NOMO-1 (cell line): ENCODE results near the gene DMAC2.
A peak's percentile ranks its signal among the peaks of the same experiment; 100 is the strongest.
"Not testable (repeated sequence)": the region's sequence is repeated elsewhere in the genome, so short reads cannot be mapped to it uniquely, and the experiment has no call there.

Experiments used
- DNase-seq, 2 experiments: peaks; one replicate each; lab custom pipeline; 2025; ENCODE audit not compliant: unreplicated experiment in 2 of 2; lab: John Stamatoyannopoulos, UW

The DMAC2 gene

DNA sequence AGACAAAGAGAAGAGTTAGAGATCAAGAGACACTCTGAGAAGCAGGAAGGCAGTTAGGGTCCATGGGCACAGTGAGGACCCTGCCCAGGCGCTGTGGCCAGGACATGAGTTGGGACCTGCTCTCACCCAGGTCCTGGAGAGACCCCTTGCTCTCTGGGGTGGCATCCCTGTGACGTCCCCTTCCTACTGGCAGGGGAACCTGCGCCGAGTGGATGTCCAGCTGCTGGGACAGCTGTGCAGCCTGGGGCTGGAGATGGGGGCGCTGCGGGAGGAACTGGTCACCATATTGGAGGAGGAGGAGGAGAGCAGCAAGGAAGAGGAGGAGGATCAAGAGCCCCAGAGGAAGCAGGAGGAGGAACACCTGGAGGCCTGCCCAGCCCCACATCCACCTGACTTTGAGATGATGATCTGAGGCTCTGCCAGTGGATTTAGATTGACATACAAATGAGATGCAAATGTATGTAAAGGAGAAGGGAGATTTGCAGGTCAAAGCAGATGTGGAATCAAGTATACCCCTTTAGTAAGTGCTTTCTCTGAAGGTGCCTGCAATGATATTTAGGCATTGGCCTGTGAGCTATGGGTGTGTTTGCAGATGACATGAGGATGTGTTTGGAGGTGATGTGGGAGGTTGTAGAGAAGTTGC, 4.2 kb upstream of the DMAC2 start:
- no peak for DNase-seq

DNA sequence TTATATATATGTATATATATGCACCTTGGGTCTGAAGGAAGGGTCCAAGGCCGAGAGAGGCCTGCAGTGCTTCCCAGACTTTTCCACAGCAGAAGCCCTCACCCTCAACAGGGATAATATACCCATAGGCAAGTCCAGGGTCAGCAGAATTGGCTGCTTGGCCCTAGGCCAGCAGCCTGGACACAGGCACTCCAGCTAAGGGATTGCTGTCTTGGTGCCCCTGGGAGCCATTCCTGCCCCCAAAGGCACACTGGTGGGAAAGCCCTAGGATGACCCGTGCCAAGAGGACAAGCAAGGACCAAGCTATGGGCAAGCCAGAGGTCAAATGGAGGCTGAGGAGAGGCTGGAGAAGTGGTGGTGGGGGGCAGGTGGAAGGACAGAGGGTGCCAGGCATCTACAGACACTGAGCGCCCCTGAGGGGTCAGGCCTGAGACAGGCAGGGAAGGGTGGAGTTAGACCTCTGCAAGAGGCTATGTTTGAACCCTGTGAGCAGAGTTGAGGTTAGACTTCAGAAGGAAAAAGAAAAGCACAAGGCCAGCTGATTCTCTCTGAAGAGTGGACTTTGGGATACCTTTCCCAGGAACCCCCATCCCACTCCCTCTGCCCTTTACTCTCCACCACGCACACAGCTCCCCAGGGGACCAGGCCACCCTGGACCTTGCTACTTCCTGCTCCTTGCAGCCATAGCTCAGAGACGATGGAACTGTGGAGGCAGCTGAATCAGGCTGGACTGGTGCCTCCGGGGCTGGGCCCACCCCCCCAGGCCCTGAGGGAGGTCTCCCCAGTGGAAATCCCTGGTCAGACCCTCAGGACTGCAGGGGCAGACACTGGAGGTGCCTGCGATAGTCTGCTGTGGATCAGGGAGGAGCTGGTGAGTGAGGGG, 3.0 kb upstream of the DMAC2 start, which contains the start of gene ERICH4:
Gene ERICH4 (plus strand): TSS at position 684 of the 883 bp plus-strand sequence. CDS start 14 bp downstream, at position 698.
- no peak for DNase-seq

DNA sequence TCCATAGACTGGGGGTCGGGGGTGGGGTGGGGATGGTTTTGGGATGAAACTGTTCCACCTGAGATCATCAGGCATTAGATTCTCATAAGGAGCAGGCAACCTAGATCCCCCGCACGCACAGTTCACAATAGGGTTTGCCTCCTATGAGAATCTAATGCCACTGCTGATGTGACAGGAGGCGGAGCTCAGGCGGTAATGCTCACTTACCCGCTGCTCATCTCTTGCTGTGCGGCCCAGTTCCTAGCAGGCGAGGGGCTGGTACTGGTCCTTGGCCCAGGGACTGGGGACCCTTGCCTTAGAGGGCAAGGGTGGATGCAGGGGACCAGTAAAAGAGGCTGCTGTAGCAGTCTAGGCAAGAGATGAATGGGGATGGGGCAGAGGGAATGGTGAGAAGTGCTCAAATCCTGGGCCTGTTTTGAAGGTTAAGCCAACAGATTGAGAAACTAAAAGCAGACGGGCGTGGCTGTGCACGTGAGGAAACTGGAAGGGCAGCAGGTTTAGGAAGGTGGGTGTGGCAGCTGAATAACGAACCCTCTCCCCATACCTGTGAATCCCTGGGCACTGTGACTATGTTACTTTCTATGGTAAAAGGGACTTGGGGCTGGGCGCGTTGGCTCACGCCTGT, 1.7 kb upstream of the DMAC2 start:
- no peak for DNase-seq

DNA sequence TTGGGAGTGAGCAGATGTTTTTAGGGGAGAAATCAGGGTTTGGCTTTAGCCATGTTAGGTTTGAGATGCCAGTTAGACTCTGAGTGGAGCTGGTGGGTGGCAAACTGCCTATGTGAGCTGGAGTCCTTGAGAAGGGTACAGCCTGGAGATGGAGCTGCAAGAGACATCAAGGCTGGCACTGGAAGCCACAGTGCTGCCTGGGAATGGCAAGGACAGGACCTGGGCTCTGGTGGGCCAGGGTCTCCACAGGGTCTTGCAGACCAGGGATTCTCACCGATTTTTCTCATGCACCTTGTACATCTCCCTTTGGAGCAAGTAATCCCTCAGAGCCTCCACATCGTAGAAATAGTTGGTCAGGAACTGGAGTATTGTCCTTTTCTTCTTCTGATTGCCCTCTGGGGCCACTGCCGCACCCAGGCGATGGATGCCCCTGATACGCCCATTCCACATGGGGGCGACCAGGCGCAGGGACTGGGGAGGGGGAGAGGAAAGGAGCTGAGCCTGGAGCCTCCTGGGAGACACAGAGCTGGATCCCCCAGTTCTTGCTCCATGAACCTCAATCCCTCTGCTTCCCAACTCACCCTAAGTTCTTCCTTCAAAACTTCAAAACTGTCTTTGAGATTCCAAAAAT, 1.7 kb downstream of the DMAC2 start:
- no peak for DNase-seq

DNA sequence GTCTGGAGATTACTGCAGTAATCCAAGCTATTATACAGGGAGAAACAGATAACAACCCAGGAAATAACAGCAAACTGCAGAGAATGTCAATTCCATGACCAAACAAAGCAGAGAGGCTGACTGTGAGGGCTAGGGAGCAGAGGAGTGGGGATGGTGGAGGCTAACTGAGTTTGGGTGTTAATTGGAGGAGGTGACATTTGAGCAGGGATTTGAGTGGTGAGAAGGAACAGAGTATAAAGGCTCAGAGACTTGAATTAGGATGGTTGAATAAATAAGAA, 3.1 kb downstream of the DMAC2 start:
- DNase-seq, result no peak

DNA sequence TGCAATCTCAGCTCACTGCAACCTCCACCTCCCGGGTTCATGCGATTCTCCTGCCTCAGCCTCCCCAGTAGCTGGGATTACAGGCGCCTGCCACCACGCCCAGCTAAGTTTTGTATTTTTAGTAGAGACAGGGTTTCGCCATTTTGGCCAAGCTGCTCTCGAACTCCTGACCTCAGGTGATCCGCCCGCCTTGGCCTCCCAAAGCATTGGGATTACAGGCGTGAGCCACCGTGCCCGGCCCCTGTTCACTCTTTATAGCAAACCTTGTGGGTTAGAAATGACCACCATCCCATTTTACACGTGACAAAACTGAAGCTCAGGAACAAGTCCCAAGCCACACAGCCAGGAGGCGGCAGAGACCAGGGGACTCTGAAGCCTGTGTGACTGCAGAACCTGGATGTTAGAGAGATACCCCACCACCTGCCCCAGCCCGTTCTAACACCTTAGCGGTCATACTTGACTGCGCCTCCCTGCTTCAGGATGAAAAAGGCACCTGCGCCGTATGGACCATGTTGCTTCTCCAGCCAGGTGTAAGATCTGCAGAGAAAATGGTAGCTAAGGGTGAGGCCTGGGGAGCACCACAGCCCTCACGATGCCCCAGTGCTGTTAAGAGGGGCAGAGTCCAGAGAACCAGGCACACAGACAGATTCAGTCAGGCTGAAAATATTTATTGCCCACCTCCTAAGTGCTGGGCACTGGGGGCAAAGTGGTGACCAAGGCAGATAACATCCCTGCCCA, 3.6 kb downstream of the DMAC2 start:
- no peak for DNase-seq

DNA sequence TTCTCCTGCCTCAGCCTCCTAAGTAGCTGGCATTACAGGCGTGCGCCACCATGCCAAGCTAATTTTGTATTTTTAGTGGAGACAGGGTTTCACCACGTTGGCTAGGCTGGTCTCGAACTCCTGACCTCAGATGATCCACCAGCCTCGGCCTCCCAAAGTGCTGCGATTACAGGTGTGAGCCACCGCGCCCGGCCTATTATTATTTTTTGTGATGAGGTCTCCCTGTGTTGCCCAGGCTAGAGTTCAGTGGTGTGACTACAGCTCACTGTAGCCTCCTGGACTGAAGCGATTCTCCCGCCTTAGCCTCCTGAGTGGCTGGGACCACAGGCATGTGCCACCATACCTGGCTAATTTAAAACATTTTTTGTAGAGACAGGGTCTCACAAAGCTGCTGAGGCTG, 4.3 kb downstream of the DMAC2 start:
- DNase-seq, result not testable (repeated sequence)

DNA sequence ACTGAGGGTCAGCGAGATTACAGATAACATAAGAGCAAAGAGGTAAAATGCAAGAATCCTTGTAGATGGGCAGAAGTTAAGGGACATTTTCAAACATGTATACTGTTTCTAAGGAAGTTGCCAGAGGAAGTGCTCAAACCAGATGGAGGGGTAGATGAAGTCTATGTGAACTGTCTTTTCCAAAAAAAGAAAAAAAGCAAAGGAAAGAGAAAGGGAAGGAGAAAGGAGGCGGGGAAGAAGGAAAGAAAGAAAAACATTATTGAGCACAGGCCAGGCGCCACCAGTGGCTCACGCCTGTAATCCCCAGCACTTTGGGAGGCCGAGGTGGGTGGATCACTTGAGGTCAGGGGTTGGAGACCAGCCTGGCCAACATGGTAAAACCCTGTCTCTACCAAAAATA, 5.3 kb downstream of the DMAC2 start:
- no peak for DNase-seq

DNA sequence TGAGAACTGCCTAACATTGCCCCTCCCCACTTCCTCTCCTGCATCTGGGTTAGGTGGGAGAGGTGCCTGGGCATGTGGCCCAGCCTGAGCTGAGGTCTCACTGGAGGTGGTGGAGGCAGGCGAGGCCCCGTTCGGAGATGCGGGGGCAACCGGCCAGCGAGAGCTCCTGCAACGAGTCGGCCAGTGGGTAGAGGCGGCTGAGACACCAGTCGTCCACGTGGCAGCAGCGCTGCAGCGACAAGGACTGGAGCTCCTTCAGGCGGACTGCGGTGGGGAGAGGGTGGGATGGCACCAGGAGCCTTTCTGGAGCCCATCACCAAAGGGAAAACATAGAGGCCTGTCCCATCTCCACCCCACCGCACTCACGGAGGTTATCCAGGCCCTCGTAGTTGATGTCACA, 6.5 kb downstream of the DMAC2 start:
- DNase-seq, result no peak

DNA sequence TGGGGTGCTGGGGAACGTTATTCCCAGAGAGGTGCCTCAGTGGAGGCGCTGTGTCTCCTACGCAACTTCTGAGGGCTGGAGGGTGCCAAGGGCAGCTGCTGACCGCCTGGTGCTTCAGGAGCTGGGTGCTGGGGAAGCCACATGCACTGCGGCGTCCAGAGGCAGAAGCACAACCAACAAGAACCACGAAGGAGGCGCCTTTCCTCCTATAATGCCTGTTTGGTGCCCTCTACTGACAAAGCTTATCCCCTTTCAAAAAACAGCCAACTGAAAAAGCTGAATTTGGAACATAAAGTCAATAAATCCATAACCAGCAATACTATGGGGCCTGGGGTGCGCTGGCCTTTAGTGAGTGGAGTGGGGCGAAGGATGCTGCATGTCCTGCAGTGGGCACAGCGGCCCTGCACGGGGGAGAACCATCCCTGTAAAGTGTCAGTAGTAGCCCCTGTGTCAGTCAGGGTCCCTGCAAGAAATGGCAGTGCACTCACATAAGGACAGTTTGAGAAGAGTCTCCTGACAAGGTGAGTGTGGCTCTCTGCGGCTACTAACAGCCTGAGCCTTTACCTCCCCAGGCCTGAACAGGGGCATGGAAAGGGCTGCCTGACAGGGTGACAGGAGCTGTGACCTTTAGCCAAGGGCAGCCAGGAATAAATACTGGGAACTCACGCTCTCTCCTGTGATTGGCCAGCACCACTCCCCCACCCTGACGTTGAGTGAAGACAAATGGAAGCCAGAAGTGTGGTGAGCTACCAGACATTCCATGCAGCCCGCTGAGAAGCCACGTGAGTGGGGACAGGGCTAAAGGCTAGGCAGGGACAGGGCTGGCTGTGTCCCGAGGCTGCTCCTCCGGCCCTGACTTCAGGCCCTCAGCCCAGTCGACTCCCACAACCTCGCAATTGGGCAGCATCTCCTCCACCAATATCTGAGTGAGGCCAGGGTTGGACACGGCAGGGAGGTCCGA, 8.0 kb downstream of the DMAC2 start:
- DNase-seq, result peak; percentile 43

DNA sequence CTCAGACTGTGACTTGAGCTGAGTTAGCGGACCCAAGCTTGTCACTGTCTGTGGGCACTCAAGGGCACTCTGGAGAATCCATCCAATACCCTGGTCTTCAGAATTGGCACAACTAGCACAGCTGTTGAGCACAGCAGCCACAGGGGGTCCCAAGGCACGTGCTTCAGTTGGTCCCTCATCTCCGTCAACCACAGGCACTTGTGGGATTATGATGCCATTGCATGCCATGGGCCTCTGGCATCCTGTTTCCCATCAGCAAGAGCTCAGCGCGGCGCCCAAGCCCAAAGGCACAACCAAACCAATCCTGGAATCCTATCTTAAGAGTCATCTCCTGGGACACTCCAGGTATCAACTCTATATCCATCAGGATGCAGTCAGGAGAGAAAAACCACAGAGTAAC, 8.8 kb downstream of the DMAC2 start:
- no peak for DNase-seq

DNA sequence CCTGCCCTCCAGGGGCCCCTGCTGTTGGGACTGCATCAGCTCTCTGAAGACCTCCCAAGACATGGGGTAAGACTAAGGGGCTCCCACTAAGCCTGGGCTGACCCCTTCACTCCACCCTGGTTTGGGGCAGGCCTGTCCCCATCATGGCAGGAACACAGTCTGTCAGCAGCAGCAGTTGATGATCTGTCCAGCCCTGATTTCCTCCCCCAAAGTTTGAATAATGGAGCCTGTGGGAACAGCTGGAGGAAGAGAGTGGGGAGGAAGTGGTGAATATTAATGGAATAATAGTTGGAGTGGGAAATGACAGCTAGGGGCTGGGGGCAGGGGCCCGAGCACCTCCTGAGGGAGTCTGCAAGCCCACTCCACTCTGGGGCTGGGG, 11.2 kb downstream of the DMAC2 start:
- no peak for DNase-seq

DNA sequence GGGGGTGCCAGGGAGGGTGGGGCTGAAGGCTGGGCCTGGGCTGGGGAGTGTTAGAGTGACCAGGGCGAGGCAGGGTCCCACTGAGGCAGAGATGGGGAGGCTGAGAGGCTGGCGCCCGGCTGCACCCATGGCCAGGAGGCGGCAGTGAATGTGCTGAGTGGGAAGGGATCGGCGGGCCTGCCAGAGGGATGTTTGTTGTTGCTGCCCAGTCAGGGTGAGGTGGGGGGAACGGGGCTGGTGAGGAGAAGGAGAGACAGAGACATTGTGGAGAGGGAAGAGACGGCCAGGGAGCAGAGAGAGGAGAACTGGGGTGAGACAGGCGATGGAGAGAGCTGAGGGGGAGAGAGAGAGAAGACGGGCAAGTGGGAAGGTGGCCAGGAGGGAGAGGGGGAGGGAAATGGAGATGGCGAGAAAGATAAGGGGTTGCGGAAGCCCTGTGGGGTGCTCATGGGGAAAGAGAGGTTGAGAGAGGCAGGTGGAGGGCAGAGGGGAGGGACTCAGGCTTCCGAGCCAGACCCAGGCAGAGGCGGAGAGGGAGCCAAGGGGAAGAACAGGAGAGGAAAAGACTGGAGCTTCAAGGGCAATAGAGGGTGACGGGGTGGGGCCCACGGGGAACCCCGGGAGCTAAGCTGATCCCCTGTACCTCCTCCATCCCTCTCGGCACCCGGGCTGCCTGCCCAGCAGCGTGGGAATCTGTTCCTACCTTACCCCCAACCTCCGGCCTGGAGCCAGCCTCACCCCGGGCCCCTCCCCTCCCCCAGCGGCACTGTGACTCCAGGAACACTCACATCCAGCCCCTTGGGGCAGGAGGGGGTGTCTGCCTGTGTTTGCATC, 11.8 kb downstream of the DMAC2 start:
- DNase-seq, result peak in 1 of 2 experiments; percentile 52

DNA sequence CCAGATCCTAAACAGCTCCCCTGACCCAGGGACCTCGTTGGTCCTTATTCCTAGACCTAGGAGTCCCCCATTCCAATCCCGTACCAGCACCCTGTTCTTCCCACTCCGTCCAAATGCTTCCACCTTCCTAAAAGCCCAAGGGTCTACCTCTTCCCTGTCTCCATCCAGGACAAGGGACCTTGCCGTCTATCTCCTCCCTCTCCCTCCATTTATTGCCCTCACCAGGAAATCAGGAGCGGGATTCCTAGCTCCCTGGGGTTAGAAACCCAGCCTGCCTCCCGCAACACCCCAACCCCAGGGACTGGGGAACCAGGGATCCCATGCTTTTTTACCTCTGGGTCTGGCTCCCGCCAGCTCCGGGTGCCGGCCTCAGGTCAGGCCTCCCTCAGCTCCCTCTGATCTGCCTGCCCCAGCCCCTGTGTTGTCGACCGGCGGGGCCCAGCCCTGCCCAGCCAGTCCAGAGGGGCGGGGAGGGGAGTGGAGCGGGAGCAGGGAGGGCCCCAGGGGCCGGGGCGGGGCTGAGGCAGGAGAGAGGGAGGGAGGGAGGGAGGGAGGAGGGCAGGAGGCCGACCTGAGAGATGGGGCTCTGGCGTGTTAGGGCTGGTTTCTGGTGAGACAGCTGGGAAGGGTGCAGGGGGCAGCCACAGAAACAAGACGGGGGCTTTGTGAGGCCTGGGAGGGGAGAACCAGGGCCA, 12.6 kb downstream of the DMAC2 start, which contains the start of gene B3GNT8:
Gene B3GNT8 (minus strand): TSS at position 423 of the 695 bp plus-strand sequence. CDS start 596 bp downstream, outside the sequence.
- DNase-seq, result peak; percentile 83 to 92

DNA sequence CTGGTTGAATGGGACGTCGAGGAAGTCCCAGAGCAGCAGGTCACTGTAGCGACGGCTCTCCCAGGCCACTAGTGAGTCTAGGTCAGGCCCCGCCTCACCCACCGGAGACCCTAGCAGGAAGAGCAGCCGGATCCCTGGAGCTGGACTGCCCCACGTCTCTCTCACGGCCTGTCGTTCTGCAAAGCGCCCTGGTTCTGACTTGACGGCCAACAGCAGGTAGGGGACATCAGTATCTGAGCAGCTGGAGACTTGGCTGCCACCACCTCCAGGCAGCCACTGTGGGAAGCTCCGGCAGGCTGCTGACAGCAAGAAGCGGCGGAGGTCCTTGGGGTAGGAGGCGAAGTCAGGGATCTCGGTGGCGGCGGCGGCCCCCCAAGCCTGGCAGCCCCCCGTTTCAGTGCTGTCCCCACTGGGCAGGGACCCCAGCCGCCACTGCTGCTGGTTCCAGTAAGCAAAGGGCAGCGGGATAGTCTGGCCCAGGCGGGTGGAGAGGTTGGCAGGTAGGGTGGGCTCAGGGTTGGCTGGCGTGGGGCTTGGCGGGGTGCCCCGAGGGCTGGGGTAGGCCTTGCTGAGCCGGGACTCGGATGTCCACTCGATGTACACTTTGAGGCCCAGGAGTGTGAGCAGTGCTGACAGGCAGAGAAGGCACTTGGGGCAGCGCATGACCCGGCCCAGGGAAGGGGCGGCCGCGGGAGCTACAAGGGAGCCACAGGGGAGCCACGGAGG, 13.4 kb downstream of the DMAC2 start:
- no peak for DNase-seq

DNA sequence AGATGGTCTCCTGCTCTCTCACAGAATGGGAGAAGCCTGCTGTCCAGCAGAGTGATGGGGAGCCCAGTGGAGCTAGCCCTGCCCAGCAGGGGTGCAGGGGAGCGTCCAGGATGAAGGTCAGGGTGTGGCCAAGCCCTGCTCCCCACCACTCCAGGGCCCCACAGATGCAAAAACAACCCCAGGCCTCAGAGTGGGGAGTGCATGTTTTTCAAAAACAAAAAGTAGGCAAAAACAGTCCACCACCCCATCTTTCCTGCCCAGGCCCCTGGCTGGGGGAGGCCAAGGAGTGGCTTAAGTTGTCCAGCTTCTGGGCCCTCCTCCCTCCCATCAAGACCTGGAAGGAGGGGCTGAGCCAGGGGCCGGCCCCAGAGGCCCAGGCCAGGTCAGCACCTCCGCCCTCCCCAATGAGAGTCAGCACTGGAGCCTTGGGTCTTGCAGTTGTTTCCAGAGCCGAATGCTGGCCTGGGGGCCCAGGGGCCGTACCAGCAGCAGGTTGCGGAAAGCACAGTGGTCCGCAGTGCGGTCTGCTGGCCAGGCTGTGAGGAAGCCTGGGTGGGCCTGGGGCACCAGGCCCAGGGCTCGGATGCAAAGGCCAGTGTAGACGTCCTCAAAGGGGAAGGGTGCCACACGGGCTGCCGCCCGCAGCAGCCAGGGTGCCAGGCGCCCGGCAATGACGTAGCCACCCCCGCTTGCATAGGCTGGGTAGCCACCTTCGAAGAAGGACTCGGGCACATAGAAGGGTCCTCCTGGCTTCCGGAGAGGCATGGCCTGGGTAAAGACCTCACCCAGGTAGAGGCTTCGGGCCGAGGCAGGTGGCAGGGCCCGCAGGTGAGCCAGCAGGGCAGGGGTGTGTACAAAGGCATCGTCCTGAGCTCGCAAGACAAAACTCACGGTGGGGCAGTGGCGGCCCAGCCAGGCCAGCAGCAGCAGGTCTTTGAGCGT, 14.3 kb downstream of the DMAC2 start:
- no peak for DNase-seq
